Transverse colon (tissue), 4 donors: ENCODE measurements around the gene ATF6B. TPM values are rescaled to one million over a fixed set of nuclear protein-coding genes. Genes with fewer than 3 reads are reported as not detected.

Source experiments
- DNase-seq: peaks from one replicate; pipeline ENCODE4 v3.0.0-alpha.2; 2019
- H3K27ac ChIP-seq, 4 donors: fragments of 200-600 bp; sonication (generic); 2 replicates each; pipeline ENCODE4 v1.5.1; 2016 to 2018; ENCODE audit warnings: inconsistent platforms in 4 of 4
- H3K27me3 ChIP-seq: fragments of 200-600 bp; sonication (generic); 2 replicates; pipeline ENCODE4 v1.5.1; 2017; ENCODE audit warnings: inconsistent platforms
- H3K36me3 ChIP-seq, 4 donors: fragments of 200-600 bp; sonication (generic); 2 replicates each; pipeline ENCODE4 v1.5.1; 2017 to 2019; ENCODE audit warnings: inconsistent platforms in 4 of 4
- H3K4me1 ChIP-seq, 4 donors: fragments of 200-600 bp; sonication (generic); 2 replicates each; pipeline ENCODE4 v1.5.1; 2017 to 2020; ENCODE audit warnings: inconsistent platforms in 4 of 4
- H3K4me3 ChIP-seq, 4 donors: fragments of 200-600 bp; sonication (generic); 1 replicate in 1 of 4; 2 replicates in 3 of 4; pipeline versions ENCODE4 v1.5.1 to v1.6.1; 2017 to 2019; ENCODE audit warnings: inconsistent platforms in 4 of 4
- H3K9me3 ChIP-seq, 2 donors: fragments of 200-600 bp; sonication (generic); 2 replicates each; pipeline ENCODE4 v1.5.1; 2017 to 2019; ENCODE audit warnings: inconsistent platforms in 2 of 2
- EP300 ChIP-seq: sonication (generic); formaldehyde crosslinking; IDR thresholded peaks from one replicate; pipeline ENCODE4 v1.6.1; 2017; ENCODE audit warnings: antibody characterized with exemption, low read depth
- POLR2A ChIP-seq: fragments of 450-650 bp; IDR thresholded peaks from one replicate; pipeline ENCODE4 v1.6.1; 2016; ENCODE audit warnings: antibody characterized with exemption, mild to moderate bottlenecking, moderate library complexity
- POLR2AphosphoS5 ChIP-seq, 3 donors: sonication (generic); formaldehyde crosslinking; IDR thresholded peaks; one replicate each; pipeline ENCODE4 v1.6.1; 2016; ENCODE audit warnings: antibody characterized with exemption in 3 of 3
- WGBS, 2 donors: methylation state at CpG; one replicate each; pipeline ENCODE4 v1.1.5; 2018; ENCODE audit warnings: low coverage in 1 of 2; 5-methylcytosine and 5-hydroxymethylcytosine counted together
- in situ Hi-C, 4 donors: fragments of 200-750 bp; cut with MboI; loops; one replicate each; pipeline versions ENCODE4 v1.15.0 to v1.15.1; 2017; ENCODE audit warnings: low sequenced_read_pairs in 3 of 4, low pct_ligation_motif_present in 1 of 4, low pct_unique_long_range_greater_than_20kb in 1 of 4
- intact Hi-C: fragments of 100-400 bp; cut with DNase I; formaldehyde crosslinking; loops from one replicate; pipeline ENCODE4 v1.15.1; 2023; ENCODE audit warnings: low total_unique reads
- total RNA-seq, 4 donors: library from RNA; depleted of rRNA; stranded (reverse); fragments of >200 nt; gene quantifications; one replicate each; pipeline ENCODE4 v1.1.0, GENCODE V29; 2016
- TF ChIP-seq, protein P1 (sequence below), 5 experiments: fragments of 200-600 bp in 3 of 5; fragments of 450-650 bp in 2 of 5; sonication (generic) in 3 of 5; IDR thresholded peaks; 1 replicate in 2 of 5; 2 replicates in 3 of 5; pipeline ENCODE4 v1.5.1; 2016 to 2017; ENCODE audit warnings: antibody characterized with exemption in 5 of 5, inconsistent platforms in 3 of 5, mild to moderate bottlenecking in 2 of 5, moderate library complexity in 1 of 5

ATF6B gene
- total RNA-seq, 4 donors from 2014 or later: 59.0 to 139 (median 98.5) TPM

DNA sequence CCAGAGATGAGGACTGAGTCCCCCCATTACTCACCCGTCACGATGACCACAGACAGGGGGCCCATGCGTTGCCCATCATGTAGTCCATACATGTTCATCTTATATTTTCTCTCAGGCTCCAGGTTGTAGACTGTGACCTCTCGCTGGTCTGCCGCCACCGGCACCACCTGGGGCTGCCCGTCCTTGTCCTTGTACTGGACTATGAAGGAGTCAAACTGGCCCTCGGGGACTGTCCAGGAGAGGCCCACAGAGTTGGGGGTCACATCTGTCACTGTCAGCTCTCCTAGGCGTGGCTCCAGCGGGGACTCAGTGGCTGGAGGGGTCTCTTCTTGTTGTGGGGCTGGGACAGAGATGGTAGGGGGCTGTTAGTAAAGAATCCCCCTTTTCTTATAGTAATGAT, 54.4 kb downstream of the ATF6B start:
- Histone ChIP-seq H3K36me3 (no peaks in the 10 kb centered on the region), H3K4me1 (no peaks in the 10 kb centered on the region), H3K27ac (no peak overlapping the region), H3K27me3 (no peaks in the 10 kb centered on the region), H3K4me3 (no peak overlapping the region), H3K9me3 (no peaks in the 10 kb centered on the region)
- TF ChIP-seq, protein P1, sequence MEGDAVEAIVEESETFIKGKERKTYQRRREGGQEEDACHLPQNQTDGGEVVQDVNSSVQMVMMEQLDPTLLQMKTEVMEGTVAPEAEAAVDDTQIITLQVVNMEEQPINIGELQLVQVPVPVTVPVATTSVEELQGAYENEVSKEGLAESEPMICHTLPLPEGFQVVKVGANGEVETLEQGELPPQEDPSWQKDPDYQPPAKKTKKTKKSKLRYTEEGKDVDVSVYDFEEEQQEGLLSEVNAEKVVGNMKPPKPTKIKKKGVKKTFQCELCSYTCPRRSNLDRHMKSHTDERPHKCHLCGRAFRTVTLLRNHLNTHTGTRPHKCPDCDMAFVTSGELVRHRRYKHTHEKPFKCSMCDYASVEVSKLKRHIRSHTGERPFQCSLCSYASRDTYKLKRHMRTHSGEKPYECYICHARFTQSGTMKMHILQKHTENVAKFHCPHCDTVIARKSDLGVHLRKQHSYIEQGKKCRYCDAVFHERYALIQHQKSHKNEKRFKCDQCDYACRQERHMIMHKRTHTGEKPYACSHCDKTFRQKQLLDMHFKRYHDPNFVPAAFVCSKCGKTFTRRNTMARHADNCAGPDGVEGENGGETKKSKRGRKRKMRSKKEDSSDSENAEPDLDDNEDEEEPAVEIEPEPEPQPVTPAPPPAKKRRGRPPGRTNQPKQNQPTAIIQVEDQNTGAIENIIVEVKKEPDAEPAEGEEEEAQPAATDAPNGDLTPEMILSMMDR (IDR thresholded peaks at IDR 0.05): no peak
- TF ChIP-seq POLR2AphosphoS5 (IDR thresholded peaks at IDR 0.05): no peak
- no peak for TF ChIP-seq POLR2A
- TF ChIP-seq EP300: no peak
- DNase-seq: no peak
- WGBS, 2 donors: 88% methylated on average over 10 of the region's 10 CpGs; no CpG with 5 or more reads in 1 of the 2 donors
- in situ Hi-C loops (loop anchor here in 2 of 4 donors (25.0 kb wide), 1 partner anchor 111 kb away; the partner anchor contains the start of genes DXO (in 2 of the 2), NELFE (in 2 of the 2) and SKIC2 (in 2 of the 2)), intact Hi-C loops (no loop called here)

DNA sequence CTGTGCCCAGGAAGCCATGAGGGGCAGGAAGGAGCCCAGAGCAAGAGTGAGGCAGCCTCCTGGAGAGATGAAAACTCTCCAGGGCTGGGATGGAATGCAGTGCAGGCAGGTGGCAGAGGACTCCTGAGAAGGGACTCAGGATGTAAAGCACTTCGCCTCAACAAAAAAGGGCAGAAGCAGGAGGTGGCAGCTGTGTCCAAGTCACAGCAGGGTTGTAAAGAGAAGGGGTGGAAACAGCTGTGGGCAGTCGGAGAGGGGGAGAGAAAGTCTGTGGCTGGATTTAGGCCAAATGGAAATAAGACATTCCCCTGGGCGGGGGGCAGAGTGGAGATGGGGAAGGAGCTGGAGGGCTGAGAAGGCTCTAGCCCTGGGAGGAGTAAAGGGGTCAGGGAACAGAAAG, 54.9 kb downstream of the ATF6B start:
- Histone ChIP-seq H3K4me3 (no peak overlapping the region), H3K27me3 (no peaks in the 10 kb centered on the region), H3K27ac (no peak overlapping the region), H3K36me3 (no peaks in the 10 kb centered on the region), H3K4me1 (no peaks in the 10 kb centered on the region), H3K9me3 (no peaks in the 10 kb centered on the region)
- intact Hi-C loops: no loop called here
- WGBS, 2 donors: 65 to 82% methylated on average over 2 to 3 of the region's 3 CpGs
- in situ Hi-C loops: loop anchor here in 2 of 4 donors (25.0 kb wide), 1 partner anchor 111 kb away; the partner anchor contains the start of genes DXO (in 2 of the 2), NELFE (in 2 of the 2) and SKIC2 (in 2 of the 2)
- TF ChIP-seq, protein P1 (IDR thresholded peaks at IDR 0.05): no peak
- TF ChIP-seq POLR2A: no peak
- no peak for TF ChIP-seq POLR2AphosphoS5 (IDR thresholded peaks at IDR 0.05)
- no peak for TF ChIP-seq EP300
- DNase-seq: no peak

DNA sequence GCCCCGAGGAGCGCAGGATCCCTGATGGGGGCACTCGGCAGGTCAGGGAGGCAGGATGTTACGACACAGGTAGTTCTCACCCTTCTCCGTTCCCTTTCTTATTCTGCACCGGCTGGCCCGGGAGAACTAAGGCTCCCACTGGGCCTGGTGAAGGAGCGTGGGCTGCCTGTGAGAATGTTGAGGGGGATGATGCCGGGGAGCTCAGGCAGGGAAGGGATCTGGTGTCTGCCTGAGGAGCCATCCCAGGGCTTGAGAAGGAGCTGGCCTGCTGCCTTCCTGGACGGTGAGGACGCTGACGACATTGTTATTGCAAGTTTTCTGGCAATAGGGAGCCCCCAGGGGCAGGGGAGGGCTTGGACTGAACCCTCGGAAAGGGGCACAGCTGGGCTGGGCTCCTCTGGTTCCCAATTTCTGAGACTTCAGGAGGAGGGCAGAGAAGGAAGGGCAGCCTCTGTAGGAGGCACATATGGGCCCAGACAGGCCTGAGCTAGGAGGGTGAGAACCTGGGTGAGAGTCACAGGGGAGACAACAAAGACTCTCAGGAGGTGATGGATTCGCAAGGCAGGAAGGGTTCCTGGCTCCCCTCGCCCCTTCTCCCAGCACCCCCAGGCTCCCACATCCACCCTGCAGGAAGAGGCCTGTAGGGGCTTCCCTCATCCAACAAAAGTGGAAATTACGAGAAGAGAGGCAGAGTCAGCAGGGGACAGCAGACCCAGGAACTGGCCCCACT, 57.1 kb downstream of the ATF6B start:
- Histone ChIP-seq H3K36me3 (no peaks in the 10 kb centered on the region), H3K27ac (peak overlapping the region; percentile 6 to 62 (median 34)), H3K4me3 (no peak overlapping the region), H3K9me3 (no peaks in the 10 kb centered on the region), H3K27me3 (no peaks in the 10 kb centered on the region), H3K4me1 (no peaks in the 10 kb centered on the region)
- in situ Hi-C loops: loop anchor here in 2 of 4 donors (25.0 kb wide), 1 partner anchor 109 kb away; the partner anchor contains the start of genes DXO (in 2 of the 2), NELFE (in 2 of the 2) and SKIC2 (in 2 of the 2)
- TF ChIP-seq POLR2A (no peak), EP300 (no peak), POLR2AphosphoS5 (IDR thresholded peaks at IDR 0.05) (no peak)
- TF ChIP-seq, protein P1 (IDR thresholded peaks at IDR 0.05): no peak
- intact Hi-C loops: no loop called here
- DNase-seq: no peak
- 80 to 91% methylated on average over 1 to 16 of the region's 16 CpGs for WGBS, 2 donors

DNA sequence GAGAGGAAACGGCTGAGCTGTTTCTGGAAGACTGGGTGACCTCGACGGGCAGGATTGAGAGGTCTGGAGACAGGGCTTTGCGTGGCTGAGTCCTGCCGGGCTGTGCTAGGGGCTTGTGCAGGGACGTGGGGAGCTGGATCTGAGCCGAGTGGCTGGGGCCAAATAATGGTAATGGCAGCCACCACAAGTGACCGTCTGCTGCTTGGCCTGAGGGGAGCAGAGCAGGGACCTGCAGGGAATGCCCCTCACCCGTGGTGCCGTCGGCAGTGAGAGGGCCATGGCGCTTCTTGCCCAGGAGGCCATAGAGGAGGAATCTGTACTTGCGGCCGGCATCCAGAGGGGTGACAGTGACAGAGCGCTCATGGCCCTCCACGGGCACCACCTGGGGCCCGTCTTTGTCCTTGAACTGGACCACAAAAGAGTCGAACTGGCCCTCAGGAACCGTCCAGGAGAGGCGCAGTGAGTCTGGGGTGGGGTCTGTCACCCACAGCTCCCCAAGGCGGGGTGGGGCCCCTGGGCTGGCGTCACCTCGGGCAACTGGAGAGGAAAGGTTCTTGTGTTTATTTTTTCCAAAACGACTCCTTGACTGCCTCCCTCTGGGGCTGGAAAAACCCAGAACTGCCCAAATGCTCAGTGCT, 58.0 kb downstream of the ATF6B start:
- no peak overlapping the region for H3K4me3 ChIP-seq
- peak overlapping the region in 1 of 4 donors; percentile 62 for H3K27ac ChIP-seq
- H3K27me3 ChIP-seq: no peaks in the 10 kb centered on the region
- in situ Hi-C loops: loop anchor here in 2 of 4 donors (25.0 kb wide), 1 partner anchor 108 kb away; the partner anchor contains the start of genes DXO (in 2 of the 2), NELFE (in 2 of the 2) and SKIC2 (in 2 of the 2)
- H3K36me3 ChIP-seq: no peaks in the 10 kb centered on the region
- WGBS, 2 donors: 80% methylated on average over 20 of the region's 24 CpGs; no CpG with 5 or more reads in 1 of the 2 donors
- TF ChIP-seq, protein P1 (IDR thresholded peaks at IDR 0.05): no peak
- no peak for TF ChIP-seq EP300
- TF ChIP-seq POLR2AphosphoS5 (IDR thresholded peaks at IDR 0.05): no peak
- no peak for TF ChIP-seq POLR2A
- no peaks in the 10 kb centered on the region for H3K4me1 ChIP-seq
- H3K9me3 ChIP-seq: no peaks in the 10 kb centered on the region
- intact Hi-C loops: no loop called here
- no peak for DNase-seq
